SU-DHL-6 (cell line): ENCODE results near the gene GALNT14.
"Not testable (repeated sequence)": the region's sequence is repeated elsewhere in the genome, so short reads cannot be mapped to it uniquely, and the experiment has no call there.

Source experiments
- H2AFZ ChIP-seq: fragments of 200-600 bp; sonication (generic); 2 replicates; pipeline ENCODE4 v1.6.1; 2014; ENCODE audit warnings: low read depth, mild to moderate bottlenecking, moderate library complexity, mixed read lengths, antibody characterized with exemption, low read length; ENCODE audit not compliant: severe bottlenecking
- H3F3A ChIP-seq: fragments of 200-600 bp; shearing (Covaris generic); 2 replicates; pipeline ENCODE4 v1.6.0; 2016; ENCODE audit warnings: antibody characterized with exemption, mild to moderate bottlenecking; ENCODE audit not compliant: insufficient read depth
- H3K27ac ChIP-seq: fragments of 200-600 bp; sonication (generic); 2 replicates; pipeline ENCODE4 v1.5.1; 2016; ENCODE audit warnings: low read depth, mild to moderate bottlenecking, low read length, moderate library complexity, mixed read lengths
- H3K27me3 ChIP-seq: fragments of 200-600 bp; sonication (generic), shearing (Covaris generic); 2 replicates; pipeline ENCODE4 v1.6.0; 2014; ENCODE audit warnings: mild to moderate bottlenecking, low read length
- H3K36me3 ChIP-seq: fragments of 200-600 bp; sonication (generic); 2 replicates; pipeline ENCODE4 v1.6.1; 2014; ENCODE audit warnings: mild to moderate bottlenecking, low read length, mixed read lengths
- H3K4me2 ChIP-seq: fragments of 300-600, 200-600 bp; shearing (Covaris generic), sonication (generic); 2 replicates; pipeline ENCODE4 v1.6.0; 2014; ENCODE audit warnings: low read length, low read depth, mild to moderate bottlenecking; ENCODE audit not compliant: poor library complexity, severe bottlenecking
- H3K4me3 ChIP-seq: fragments of 200-600 bp; sonication (generic); 2 replicates; pipeline ENCODE4 v1.5.1; 2014; ENCODE audit warnings: antibody characterized with exemption, low read length, mild to moderate bottlenecking, mixed read lengths; ENCODE audit not compliant: insufficient read depth, poor library complexity, severe bottlenecking
- H3K79me2 ChIP-seq: fragments of 200-600 bp; sonication (generic); 2 replicates; pipeline ENCODE4 v1.6.1; 2014; ENCODE audit warnings: mild to moderate bottlenecking, low read length, moderate library complexity; ENCODE audit not compliant: insufficient read depth
- H3K9ac ChIP-seq: fragments of 200-600 bp; sonication (generic); 2 replicates; pipeline ENCODE4 v1.7.0; 2014; ENCODE audit warnings: mild to moderate bottlenecking, low read length
- H3K9me2 ChIP-seq: fragments of 200-600 bp; sonication (generic); replicated peaks from 2 replicates; pipeline ENCODE4 v1.6.1; 2014; ENCODE audit warnings: low read length; ENCODE audit not compliant: insufficient read depth
- H3K9me3 ChIP-seq: fragments of 200-600 bp; sonication (generic); 2 replicates; pipeline ENCODE4 v1.6.1; 2014; ENCODE audit warnings: low read length, mixed read lengths; ENCODE audit not compliant: insufficient read depth
- H4K20me1 ChIP-seq: fragments of 200-600 bp; sonication (generic); 2 replicates; pipeline ENCODE4 v1.6.1; 2014; ENCODE audit warnings: low read depth, mild to moderate bottlenecking, antibody characterized with exemption, low read length, moderate library complexity, mixed read lengths
- EZH2phosphoT487 ChIP-seq: fragments of 200-600 bp; sonication (generic), shearing (Covaris generic); conservative IDR thresholded peaks from 2 replicates; pipeline ENCODE4 v1.6.1; 2018; ENCODE audit warnings: mild to moderate bottlenecking, antibody characterized with exemption, low read length, moderate library complexity, mixed read lengths
- TF ChIP-seq, protein P1 (sequence below): fragments of 200-600 bp; sonication (generic); IDR thresholded peaks from one replicate; pipeline ENCODE4 v1.5.1; 2017; ENCODE audit warnings: antibody characterized with exemption, mild to moderate bottlenecking, low read length, moderate library complexity; ENCODE audit not compliant: insufficient read depth, poor library complexity, severe bottlenecking

GALNT14 gene, protein sequence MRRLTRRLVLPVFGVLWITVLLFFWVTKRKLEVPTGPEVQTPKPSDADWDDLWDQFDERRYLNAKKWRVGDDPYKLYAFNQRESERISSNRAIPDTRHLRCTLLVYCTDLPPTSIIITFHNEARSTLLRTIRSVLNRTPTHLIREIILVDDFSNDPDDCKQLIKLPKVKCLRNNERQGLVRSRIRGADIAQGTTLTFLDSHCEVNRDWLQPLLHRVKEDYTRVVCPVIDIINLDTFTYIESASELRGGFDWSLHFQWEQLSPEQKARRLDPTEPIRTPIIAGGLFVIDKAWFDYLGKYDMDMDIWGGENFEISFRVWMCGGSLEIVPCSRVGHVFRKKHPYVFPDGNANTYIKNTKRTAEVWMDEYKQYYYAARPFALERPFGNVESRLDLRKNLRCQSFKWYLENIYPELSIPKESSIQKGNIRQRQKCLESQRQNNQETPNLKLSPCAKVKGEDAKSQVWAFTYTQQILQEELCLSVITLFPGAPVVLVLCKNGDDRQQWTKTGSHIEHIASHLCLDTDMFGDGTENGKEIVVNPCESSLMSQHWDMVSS

DNA sequence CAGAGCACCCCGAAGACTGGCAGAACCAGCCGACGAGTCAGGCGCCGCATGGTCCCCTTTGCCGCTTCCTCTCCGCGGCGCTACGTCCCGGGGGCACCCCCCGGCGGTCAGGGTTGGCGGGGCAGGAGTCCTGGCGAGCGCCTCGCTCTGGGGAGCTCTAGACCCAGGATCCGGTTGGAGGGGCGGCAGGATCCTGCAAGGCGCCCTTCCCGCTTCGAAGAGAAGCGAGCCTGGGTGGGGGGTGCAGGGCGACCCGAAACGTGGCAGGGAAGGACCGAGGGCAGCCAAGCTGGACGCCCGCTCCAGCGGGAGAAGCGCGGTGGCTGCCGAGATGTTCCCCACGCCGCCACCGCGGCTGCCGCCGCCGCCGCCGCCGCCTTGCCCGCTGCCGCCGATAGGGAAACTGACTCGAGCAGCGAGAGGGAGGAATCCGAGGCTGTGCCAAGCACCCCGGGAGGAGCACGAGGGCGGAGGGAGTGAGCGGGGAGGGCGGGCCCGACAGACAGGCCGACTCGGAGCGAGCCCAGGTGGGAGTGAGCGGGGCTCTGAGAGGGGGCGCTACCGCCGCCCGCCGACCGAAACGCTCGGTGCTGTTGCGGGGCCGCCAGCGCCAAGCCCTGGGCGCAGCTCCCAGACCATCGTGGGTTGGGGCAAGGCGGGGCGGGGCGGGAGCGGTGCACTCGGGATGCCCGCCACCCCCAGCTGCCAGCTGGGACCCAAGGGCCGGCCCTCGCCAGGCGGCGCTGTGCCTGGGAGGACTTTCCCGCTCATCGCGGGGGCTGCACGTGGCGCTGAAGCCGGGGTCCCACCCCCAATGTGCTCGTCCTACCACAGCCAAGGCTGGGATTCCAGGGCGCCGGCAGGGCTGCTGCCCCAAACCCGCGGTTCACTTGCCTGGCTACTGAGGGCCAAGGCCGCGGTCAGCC, at the start of gene GALNT14:
GALNT14 (minus strand) TSS at position 404 of the 926 bp plus-strand sequence; CDS start at position 50, 354 bp downstream.
- Histone ChIP-seq H3K9ac (peak within 1 kb of the TSS; percentile 43), H3K4me2 (peak within 1 kb of the TSS; percentile 54), H3K27ac (no peak within 1 kb of the TSS), H3K27me3 (no peaks in the 10 kb centered on the region), H4K20me1 (no peaks in the 10 kb centered on the region), H3K4me3 (peak within 1 kb of the TSS; percentile 36), H3F3A (no peaks in the 10 kb centered on the region), H3K36me3 (no peaks in the 10 kb centered on the region), H3K79me2 (no peaks in the 10 kb centered on the region), H3K9me2 (no peaks in the 10 kb centered on the region), H3K9me3 (no peaks in the 10 kb centered on the region), H2AFZ (peak within 1 kb of the TSS; percentile 65)
- TF ChIP-seq, protein P1, sequence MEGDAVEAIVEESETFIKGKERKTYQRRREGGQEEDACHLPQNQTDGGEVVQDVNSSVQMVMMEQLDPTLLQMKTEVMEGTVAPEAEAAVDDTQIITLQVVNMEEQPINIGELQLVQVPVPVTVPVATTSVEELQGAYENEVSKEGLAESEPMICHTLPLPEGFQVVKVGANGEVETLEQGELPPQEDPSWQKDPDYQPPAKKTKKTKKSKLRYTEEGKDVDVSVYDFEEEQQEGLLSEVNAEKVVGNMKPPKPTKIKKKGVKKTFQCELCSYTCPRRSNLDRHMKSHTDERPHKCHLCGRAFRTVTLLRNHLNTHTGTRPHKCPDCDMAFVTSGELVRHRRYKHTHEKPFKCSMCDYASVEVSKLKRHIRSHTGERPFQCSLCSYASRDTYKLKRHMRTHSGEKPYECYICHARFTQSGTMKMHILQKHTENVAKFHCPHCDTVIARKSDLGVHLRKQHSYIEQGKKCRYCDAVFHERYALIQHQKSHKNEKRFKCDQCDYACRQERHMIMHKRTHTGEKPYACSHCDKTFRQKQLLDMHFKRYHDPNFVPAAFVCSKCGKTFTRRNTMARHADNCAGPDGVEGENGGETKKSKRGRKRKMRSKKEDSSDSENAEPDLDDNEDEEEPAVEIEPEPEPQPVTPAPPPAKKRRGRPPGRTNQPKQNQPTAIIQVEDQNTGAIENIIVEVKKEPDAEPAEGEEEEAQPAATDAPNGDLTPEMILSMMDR: no peak
- 0 out of 2 replicates have a peak, but pooled peaks have one; percentile 42 for TF ChIP-seq EZH2phosphoT487

DNA sequence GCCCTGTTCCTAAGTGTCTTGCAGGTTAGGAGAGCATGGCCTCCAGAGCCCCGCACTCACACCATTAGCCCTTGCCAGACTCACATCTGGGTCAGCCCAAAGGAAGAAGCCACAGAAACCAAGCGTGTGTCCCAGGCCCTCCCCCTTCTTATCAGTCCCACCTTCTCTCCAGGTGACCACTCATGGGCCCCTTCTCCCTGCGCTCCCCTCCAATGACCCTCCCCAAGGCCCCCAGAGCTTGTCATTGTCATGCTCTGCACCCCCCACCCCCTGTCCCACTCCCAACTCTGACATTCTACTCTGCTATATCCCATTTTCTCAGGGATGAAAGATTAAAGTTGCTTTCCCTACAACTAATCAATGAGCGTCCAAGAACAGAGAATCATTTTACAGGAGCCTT, 48.9 kb upstream of the GALNT14 start:
- H3K36me3 ChIP-seq: no peaks in the 10 kb centered on the region
- H3K79me2 ChIP-seq: no peaks in the 10 kb centered on the region
- no peaks in the 10 kb centered on the region for H3K27me3 ChIP-seq
- no peaks in the 10 kb centered on the region for H3K9me2 ChIP-seq
- H3K4me3 ChIP-seq: no peak overlapping the region
- TF ChIP-seq, protein P1: no peak
- no peak for TF ChIP-seq EZH2phosphoT487
- no peak overlapping the region for H3K4me2 ChIP-seq
- H3K9me3 ChIP-seq: 0 out of 2 replicates have a peak, but pooled peaks cover 3% of the 10 kb centered on the region
- H3K27ac ChIP-seq: no peak overlapping the region
- no peak overlapping the region for H3K9ac ChIP-seq
- H4K20me1 ChIP-seq: no peaks in the 10 kb centered on the region
- no peaks in the 10 kb centered on the region for H3F3A ChIP-seq
- no peak overlapping the region for H2AFZ ChIP-seq

DNA sequence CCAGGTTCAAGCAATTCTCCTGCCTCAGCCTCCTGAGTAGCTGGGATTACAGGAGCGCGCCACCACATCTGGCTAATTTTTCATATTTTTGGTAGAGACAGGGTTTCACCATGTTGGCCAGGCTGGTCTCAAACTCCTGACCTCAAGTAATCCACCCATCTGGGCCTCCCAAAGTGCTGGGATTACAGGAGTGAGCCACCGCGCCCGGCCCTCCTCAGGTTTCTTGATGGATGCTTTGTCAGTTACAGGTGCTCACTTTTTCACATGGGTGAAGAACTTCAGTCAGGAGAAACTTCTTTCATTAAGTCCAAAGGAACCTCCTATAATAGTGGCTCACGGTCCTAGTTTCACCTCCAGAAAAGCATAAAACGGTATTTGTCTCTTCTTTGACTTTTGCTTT, 45.7 kb upstream of the GALNT14 start:
- H3F3A ChIP-seq, H3K79me2 ChIP-seq, H3K9me3 ChIP-seq, H3K4me2 ChIP-seq, H3K36me3 ChIP-seq, H3K9me2 ChIP-seq, H4K20me1 ChIP-seq, H3K27ac ChIP-seq, H3K27me3 ChIP-seq, H3K9ac ChIP-seq, H3K4me3 ChIP-seq, H2AFZ ChIP-seq: not testable (repeated sequence)
